GM18868 (cell line): ENCODE measurements around the gene DNAJC25.
"Not testable (repeated sequence)": the region's sequence is repeated elsewhere in the genome, so short reads cannot be mapped to it uniquely, and the experiment has no call there.

ENCODE experiments used
- ATAC-seq: cut with Tn5 transposase; IDR thresholded peaks from one replicate; pipeline ENCODE4 v1.9.1; 2021; ENCODE audit warnings: mild to moderate bottlenecking, moderate library complexity; ENCODE audit not compliant: unreplicated experiment

Gene DNAJC25

GRCh38 chr9:111631214-111631971 lies at the start of gene DNAJC25:
DNAJC25 (plus strand) TSS chr9:111631334; CDS start chr9:111631408, 74 bp downstream.
- ATAC-seq, result peak; percentile 98

GRCh38 chr9:111582888-111583287 lies 48.2 kb upstream of the DNAJC25 start:
- ATAC-seq, result no peak

DNA sequence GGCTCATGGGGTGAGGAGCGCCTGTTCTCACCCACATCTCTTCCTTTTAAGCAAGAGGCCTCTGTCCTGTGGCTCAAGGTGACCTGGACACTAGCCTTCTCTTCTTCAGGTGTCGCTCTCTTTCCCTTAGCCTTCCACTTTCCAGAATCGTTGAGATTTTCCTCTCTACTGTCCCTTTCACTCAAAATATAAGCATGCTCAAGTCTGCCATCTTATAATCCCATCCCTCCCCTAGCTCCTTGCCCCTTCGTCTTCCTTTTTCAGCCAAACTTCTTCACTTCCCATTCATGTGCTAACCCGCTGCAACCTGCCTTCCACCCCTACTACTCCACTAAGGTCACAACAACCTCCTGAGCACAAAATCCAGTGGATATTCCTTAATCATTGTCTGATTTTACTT lies 44.8 kb upstream of the DNAJC25 start:
- no peak for ATAC-seq

GRCh38 chr9:111588846-111589245 lies 42.3 kb upstream of the DNAJC25 start:
- no peak for ATAC-seq

DNA sequence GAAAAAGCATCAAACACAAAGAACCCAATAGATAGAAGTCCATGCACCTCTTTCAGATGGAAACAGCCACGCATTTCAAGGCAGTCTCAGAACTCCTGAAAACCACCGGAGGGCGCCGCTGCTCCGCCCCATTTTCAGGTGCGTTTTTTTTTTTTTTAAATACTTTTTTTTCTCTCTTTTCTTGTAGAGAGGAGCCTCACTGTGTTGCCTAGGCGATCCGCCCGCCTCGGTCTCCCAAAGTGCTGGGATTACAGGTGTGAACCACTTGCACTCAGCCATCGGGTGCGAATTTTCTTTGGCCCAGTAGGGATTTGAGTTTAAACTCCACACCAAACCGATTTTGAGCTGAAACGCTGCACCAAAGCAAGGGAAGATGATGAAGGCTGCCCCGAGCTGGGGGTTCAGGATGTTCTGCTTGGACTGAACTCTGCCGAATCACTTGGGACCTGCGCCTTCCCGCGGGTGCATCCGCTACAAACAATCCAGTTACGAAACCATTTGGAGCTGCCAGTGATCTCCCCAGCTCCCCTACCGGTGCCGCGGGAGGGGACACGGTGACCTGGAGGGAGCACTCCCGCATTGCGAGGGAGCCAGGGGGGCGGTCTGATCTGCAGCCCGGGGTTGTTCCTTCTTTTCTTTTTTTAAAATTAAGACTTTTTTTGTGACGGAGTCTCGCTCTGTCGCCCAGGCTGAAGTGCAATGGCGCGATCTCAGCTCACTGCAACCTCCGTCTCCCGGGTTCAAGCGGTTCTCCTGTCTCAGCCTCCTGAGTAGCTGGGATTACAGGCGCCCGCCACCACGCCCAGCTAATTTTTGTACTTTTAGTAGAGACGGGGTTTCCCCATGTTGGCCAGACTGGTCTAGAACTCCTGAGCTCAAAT lies 33.0 kb upstream of the DNAJC25 start:
- peak; percentile 46 for ATAC-seq

GRCh38 chr9:111598733-111599091 lies 32.4 kb upstream of the DNAJC25 start:
- ATAC-seq, result no peak

DNA sequence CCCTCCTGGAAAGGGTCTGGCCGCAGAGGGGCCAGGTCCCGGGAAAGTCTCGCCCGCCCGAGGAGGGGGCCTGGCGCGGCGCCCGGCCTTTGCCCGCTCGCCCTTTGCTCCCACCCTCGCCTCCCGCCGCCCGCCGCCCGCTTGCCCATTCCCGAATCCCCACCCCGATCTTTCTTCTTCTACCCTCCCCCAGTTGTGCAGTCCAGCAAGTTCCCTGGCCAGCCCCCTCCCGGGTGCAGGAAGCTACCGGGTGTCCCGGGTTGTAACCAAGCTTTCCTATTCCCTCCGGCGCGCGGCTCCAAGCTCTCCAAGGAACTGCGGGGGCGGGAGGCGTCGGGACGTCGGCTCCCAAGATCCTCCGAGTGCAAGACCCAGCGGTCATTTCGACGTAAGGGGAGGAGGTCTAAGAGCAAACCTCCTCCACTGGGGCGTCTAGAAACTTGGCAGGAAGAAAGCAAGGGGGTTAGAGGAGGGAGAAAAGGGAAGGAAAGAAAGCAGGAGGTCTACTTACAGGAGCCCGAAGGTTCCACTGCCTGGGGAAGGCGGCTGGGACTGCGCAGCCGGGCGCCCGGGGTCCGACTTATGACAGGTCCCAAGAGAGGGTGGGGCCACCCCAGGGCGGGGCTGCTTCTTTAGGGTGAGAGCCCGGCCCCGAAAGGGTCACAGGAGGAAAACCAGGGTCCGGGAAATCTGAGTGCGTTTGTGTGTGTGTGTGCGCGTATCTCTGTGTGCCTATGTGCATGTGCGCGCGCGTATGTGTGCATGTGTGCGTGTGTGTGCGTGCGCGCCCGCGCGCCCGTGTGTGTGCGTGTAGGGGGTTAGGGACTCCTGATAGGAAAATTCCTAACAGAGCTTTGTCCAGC lies 31.8 kb upstream of the DNAJC25 start, which contains the start of gene PTGR1:
PTGR1 (minus strand) TSS at position 556 of the 863 bp plus-strand sequence. CDS start 2,225 bp downstream, outside the sequence.
- peak; percentile 46 for ATAC-seq

GRCh38 chr9:111599955-111600343 lies 31.2 kb upstream of the DNAJC25 start:
- ATAC-seq, result peak; percentile 9

DNA sequence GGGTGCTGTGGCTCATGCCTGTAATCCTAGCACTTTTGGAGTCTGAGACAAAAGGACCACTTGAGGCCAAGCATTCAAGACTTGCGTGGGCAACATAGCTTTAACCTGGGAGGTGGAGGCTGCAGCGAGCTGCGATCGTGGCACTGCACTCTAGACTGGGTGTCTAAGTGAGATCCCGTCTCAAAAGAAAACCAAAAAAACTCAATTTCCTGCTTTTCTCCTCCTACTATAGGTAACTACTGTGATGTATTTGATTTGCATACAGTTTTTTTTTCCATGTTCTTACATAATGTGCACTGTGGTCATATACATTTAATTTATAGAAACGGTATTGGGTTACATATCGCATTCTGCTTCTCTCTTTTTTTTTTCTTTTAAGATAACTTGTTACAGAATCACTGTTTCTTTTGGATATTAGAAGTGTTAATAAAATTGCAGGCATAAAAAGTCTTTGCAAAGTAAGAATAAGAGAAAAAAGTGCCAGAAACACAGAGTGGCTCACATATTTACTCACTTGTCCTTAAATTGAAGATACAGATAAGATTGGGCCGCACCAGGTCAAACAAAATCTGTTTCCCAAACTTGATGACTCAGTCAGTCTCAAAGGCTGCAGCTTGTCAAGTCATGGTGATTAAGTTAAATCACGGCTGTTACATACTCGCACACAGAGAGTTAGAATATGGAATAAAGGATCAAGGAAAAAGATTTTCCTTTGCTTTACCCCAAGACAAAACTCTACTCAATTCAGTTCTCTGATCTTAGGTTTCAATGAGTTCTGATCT lies 29.7 kb upstream of the DNAJC25 start:
- no peak for ATAC-seq

- ATAC-seq, result no peak
These were observed 28.1 kb upstream of the DNAJC25 start for GRCh38 chr9:111603041-111603440.

GRCh38 chr9:111604054-111604615 lies 27.0 kb upstream of the DNAJC25 start:
- ATAC-seq, result no peak

- no peak for ATAC-seq
These were observed 26.0 kb upstream of the DNAJC25 start for GRCh38 chr9:111605041-111605559.

DNA sequence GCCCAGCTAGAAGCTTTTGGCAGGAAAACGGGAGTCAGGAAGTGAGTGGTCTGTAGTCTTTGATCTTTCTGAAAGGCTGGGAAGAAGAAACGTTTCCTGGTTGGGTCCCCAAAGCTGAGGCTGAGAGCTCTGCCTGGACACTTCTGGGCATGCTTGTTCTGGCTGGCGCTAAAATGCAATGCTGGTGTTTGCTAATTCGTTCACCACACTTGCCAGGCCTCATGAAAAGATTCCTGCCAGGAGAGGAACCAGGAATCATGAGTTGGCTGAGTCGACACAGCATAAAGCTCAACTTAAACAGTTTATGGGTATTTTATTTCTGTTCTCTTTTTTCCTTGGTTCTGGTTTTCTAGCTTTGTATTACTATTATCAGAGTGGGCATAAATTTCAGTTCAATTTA lies 21.0 kb upstream of the DNAJC25 start:
- ATAC-seq, result no peak

GRCh38 chr9:111610845-111611244 lies 20.3 kb upstream of the DNAJC25 start:
- ATAC-seq, result no peak

DNA sequence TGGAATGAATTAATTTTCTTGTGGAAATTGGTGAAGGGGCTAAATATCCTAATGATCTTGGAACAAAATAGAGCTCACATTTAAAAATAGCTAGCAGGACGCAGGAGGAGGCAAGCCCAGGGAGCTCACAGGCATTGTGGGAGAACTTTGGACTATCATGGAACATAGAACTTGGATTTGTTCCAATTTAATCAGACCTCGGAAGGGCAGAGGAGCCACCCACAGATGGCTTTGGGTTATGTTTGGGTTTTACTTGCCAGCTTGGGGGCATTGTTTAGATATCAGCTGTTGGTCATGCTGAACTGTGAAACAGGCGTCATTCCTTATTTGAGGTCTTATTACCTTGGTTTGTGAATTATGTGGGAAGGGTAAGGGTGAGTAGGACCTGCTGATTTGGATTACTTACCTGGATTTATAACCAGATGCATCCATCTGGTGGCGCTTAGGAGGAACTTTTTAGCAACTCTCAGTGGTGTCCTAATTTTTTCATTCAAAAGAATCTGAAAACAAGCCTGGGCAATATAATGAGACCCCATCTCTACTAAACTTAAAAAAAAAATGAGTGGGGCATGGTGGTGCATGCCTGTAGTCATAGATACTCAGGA lies 17.6 kb upstream of the DNAJC25 start:
- no peak for ATAC-seq

DNA sequence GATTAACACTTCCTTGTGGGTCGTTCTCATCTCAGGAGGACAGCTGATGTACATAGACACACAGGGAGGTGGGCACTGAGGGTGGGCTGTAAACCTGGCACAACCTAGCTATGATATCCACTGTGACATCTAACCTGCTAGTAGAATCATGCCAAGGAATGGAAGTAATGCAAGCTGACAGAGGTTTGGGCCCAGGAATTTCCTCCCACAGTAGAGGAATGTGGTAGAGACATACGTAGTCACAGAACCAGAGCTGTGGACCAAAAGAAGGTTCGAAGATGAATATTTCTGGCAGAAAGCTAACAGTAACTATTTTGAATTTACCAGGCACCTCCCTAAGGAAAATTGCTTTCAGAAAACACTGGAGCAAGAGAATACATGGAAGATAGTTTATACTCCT lies 15.2 kb upstream of the DNAJC25 start:
- no peak for ATAC-seq

DNA sequence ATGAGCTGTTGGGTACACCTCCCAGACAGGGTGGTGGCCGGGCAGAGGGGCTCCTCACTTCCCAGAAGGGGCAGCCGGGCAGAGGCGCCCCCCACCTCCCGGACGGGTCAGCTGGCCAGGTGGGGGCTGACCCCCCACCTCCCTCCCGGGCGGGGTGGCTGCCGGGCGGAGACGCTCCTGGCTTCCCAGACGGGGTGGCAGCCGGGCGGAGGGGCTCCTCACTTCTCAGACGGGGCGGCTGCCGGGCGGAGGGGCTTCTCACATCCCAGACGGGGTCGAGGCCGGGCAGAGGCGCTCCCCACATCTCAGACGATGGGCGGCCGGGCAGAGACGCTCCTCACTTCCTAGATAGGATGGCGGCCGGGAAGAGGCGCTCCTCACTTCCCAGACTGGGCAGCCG lies 13.8 kb upstream of the DNAJC25 start:
- not testable (repeated sequence) for ATAC-seq

DNA sequence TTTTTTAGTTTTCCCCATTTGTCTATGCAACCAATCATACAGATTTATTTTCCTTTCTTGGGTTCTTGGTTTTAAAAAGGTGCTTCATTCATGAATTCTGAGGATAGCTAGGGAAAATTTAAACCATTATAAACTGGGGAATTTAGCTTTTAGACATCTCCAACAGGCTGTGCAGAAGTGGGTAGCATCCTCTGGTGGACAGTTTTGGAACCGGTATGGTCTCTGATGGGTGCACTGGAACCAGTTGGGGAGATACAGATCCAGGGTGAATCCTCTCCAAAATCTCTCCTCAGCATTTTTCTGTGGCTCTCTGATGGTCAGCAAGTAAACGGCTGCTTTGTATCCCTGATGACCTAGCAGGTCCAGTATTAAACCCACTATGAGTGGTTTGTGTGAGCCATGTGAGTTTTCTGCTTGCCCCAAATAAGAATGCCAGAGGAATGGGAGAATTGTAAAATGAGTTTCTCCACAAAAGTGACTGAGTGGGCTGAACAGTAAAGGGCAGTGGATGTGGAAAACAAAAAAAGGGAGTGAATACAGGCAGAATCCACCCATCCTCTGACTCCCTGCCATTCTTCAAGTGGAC lies 9.1 kb upstream of the DNAJC25 start:
- ATAC-seq, result peak; percentile 45

DNA sequence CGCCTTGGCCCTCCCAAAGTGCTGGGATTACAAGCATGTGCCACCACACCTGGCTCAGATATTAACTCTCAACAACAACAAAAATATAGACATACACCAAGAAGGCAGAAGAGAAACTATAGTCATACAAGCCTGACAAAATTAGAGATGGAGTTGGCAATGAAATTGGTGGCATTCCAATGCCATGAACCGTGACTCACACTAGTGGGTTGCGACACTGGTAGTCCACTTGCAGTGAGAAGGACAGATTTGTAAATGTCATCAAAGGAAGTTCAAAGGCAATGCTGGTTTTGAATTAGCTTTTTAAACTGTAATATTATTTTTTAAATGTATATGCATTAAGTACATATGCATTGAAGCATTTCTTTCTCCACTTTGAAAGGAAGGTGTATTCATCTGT lies 8.5 kb upstream of the DNAJC25 start:
- ATAC-seq, result no peak
